Activated CD4-positive, alpha-beta T cell treated with anti-CD3 and anti-CD28 coated beads for 36 hours (primary cell): Measurements from ENCODE around the gene OR2A7. TPM values are rescaled to one million over a fixed set of nuclear protein-coding genes. Genes with fewer than 3 reads are reported as not detected.
"Not testable (repeated sequence)": the region's sequence is repeated elsewhere in the genome, so short reads cannot be mapped to it uniquely, and the experiment has no call there.

Experiments
- ATAC-seq: fragments of 200-7000 bp; cut with Tn5 transposase; one replicate; pipeline ENCODE4 v1.10.0; 2021; ENCODE audit warnings: mild to moderate bottlenecking, moderate library complexity
- CTCF ChIA-PET: fragments of 350-600 bp; sonication (Branson Sonifier 250); formaldehyde crosslinking; loops from one replicate; lab custom pipeline; 2021; ENCODE audit warnings: antibody characterized with exemption; lab: Charles Lee
- POLR2A ChIA-PET: fragments of 350-600 bp; sonication (Branson Sonifier 250); formaldehyde crosslinking; loops from one replicate; lab custom pipeline; 2021; ENCODE audit warnings: antibody characterized with exemption, inconsistent platforms; lab: Charles Lee
- DNase-seq: peaks from one replicate; pipeline ENCODE4 v3.0.0-alpha.2; 2020
- H3K27ac Mint-ChIP-seq: one replicate; pipeline ENCODE4 v1.8.0; 2021; ENCODE audit warnings: mixed read lengths
- H3K27me3 Mint-ChIP-seq: one replicate; pipeline ENCODE4 v1.8.0; 2021; ENCODE audit warnings: mixed read lengths
- H3K36me3 Mint-ChIP-seq: one replicate; pipeline ENCODE4 v1.8.0; 2021; ENCODE audit warnings: low read depth, mixed read lengths
- H3K4me1 Mint-ChIP-seq: one replicate; pipeline ENCODE4 v1.8.0; 2021; ENCODE audit warnings: mixed read lengths
- H3K4me3 Mint-ChIP-seq: one replicate; pipeline ENCODE4 v1.8.0; 2021; ENCODE audit warnings: mild to moderate bottlenecking, moderate library complexity, mixed read lengths
- H3K9me3 Mint-ChIP-seq: one replicate; pipeline ENCODE4 v1.8.0; 2021; ENCODE audit warnings: low read depth, mixed read lengths
- intact Hi-C, 2 experiments: fragments of 100-400 bp; cut with DNase I in 1 of 2; cut with micrococcal nuclease in 1 of 2; formaldehyde crosslinking; loops; one replicate each; pipeline versions ENCODE4 v1.14.2 to v1.15.1; 2022 to 2024; cut with DNase I, micrococcal nuclease
- total RNA-seq, 2 experiments: library from RNA; stranded (reverse); gene quantifications; one replicate each; pipeline ENCODE4 v1.2.3, GENCODE V29; 2021

OR2A7 gene
- total RNA-seq, 2 experiments from 2014 or later, result 2.9 to 3.8 TPM

GRCh38 chr7:144247674-144248330 is 16.8 kb downstream of the OR2A7 start:
- H3K9me3 Mint-ChIP-seq, H3K36me3 Mint-ChIP-seq, H3K4me3 Mint-ChIP-seq, H3K27me3 Mint-ChIP-seq, H3K4me1 Mint-ChIP-seq, CTCF ChIA-PET, H3K27ac Mint-ChIP-seq, intact Hi-C loops, DNase-seq, ATAC-seq, POLR2A ChIA-PET: not testable (repeated sequence)

- POLR2A ChIA-PET, result not testable (repeated sequence)
Observed at GRCh38 chr7:144246967-144247366, 17.6 kb downstream of the OR2A7 start.

GRCh38 chr7:144245372-144245771 is 19.2 kb downstream of the OR2A7 start:
- POLR2A ChIA-PET, ATAC-seq: not testable (repeated sequence)

More at GRCh38 chr7:144246967-144247366, 17.6 kb downstream of the OR2A7 start:
- intact Hi-C loops, H3K36me3 Mint-ChIP-seq, H3K27me3 Mint-ChIP-seq, H3K9me3 Mint-ChIP-seq, ATAC-seq, DNase-seq, H3K4me3 Mint-ChIP-seq, H3K4me1 Mint-ChIP-seq, CTCF ChIA-PET, H3K27ac Mint-ChIP-seq: not testable (repeated sequence)

GRCh38 chr7:144239365-144239764 is 25.2 kb downstream of the OR2A7 start, which contains the start of gene OR2A42:
Gene OR2A42, minus strand, starts transcription at chr7:144239605. Its CDS starts 6,762 bp downstream, at chr7:144232843.
- H3K27me3 Mint-ChIP-seq, ATAC-seq, H3K4me3 Mint-ChIP-seq, CTCF ChIA-PET, H3K36me3 Mint-ChIP-seq, DNase-seq, H3K9me3 Mint-ChIP-seq, H3K4me1 Mint-ChIP-seq, H3K27ac Mint-ChIP-seq, intact Hi-C loops, POLR2A ChIA-PET: not testable (repeated sequence)

More at GRCh38 chr7:144245372-144245771, 19.2 kb downstream of the OR2A7 start:
- H3K4me1 Mint-ChIP-seq, H3K36me3 Mint-ChIP-seq, CTCF ChIA-PET, H3K27me3 Mint-ChIP-seq, H3K9me3 Mint-ChIP-seq, H3K4me3 Mint-ChIP-seq, intact Hi-C loops, DNase-seq, H3K27ac Mint-ChIP-seq: not testable (repeated sequence)

GRCh38 chr7:144238530-144239082 is 26.0 kb downstream of the OR2A7 start:
- intact Hi-C loops, ATAC-seq, H3K27me3 Mint-ChIP-seq, DNase-seq, H3K4me1 Mint-ChIP-seq, H3K27ac Mint-ChIP-seq, H3K9me3 Mint-ChIP-seq, H3K4me3 Mint-ChIP-seq, H3K36me3 Mint-ChIP-seq, CTCF ChIA-PET, POLR2A ChIA-PET: not testable (repeated sequence)

GRCh38 chr7:144233039-144233438 is 31.6 kb downstream of the OR2A7 start:
- H3K9me3 Mint-ChIP-seq, result not testable (repeated sequence)

GRCh38 chr7:144231027-144231426 is 33.6 kb downstream of the OR2A7 start:
- DNase-seq, H3K9me3 Mint-ChIP-seq, CTCF ChIA-PET, H3K27me3 Mint-ChIP-seq, H3K4me1 Mint-ChIP-seq, ATAC-seq, H3K36me3 Mint-ChIP-seq, H3K27ac Mint-ChIP-seq, intact Hi-C loops, POLR2A ChIA-PET, H3K4me3 Mint-ChIP-seq: not testable (repeated sequence)

More at GRCh38 chr7:144233039-144233438, 31.6 kb downstream of the OR2A7 start:
- POLR2A ChIA-PET, CTCF ChIA-PET, H3K4me3 Mint-ChIP-seq, H3K36me3 Mint-ChIP-seq, H3K27ac Mint-ChIP-seq, DNase-seq, H3K4me1 Mint-ChIP-seq, H3K27me3 Mint-ChIP-seq, ATAC-seq, intact Hi-C loops: not testable (repeated sequence)

DNA sequence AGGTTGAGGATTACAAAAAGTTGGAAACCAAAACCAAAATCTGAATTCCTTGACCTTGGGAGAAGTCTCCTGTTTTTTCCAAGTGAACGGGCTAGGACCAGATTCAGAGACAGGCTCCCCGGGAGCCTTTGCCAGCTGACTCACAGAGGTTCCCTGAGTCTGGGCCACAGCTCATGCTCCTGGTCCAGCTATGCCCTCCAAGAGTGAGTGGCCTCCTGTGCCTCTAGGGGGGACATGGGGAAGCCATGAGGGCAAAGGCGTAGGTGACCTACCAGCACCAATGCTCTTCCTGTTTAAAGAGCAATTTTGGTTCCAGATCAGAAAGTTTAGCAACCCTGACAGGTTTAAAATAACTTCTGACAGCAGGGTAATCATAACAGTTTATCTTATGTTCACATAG is 35.8 kb downstream of the OR2A7 start:
- CTCF ChIA-PET, DNase-seq, H3K4me1 Mint-ChIP-seq, H3K9me3 Mint-ChIP-seq, H3K36me3 Mint-ChIP-seq, H3K4me3 Mint-ChIP-seq, ATAC-seq, H3K27ac Mint-ChIP-seq, H3K27me3 Mint-ChIP-seq, POLR2A ChIA-PET, intact Hi-C loops: not testable (repeated sequence)

GRCh38 chr7:144226866-144227265 is 37.7 kb downstream of the OR2A7 start:
- H3K36me3 Mint-ChIP-seq, ATAC-seq, H3K4me1 Mint-ChIP-seq, H3K27ac Mint-ChIP-seq, H3K27me3 Mint-ChIP-seq, H3K9me3 Mint-ChIP-seq, POLR2A ChIA-PET, DNase-seq, CTCF ChIA-PET, H3K4me3 Mint-ChIP-seq, intact Hi-C loops: not testable (repeated sequence)

DNA sequence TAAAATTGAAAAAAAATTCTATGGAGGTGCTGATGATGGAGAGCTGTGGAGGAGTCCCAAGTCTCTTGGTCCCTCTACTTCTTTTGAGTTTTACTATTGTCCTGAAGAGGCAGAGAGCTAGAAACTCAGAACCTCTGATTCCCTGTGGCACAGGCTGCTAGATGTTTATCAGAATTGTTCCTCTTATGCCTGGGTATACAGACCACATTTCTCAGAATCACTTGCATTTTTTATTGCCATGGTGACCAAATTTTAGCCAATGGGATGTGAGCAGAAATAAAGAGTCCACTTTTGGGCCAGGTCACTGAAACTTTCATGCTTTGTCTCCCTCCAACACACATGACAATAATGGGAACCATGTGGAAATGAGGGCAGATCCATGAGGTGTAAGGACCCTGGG is 40.9 kb downstream of the OR2A7 start:
- ATAC-seq, H3K27me3 Mint-ChIP-seq, H3K4me3 Mint-ChIP-seq, H3K9me3 Mint-ChIP-seq, CTCF ChIA-PET, intact Hi-C loops, POLR2A ChIA-PET, H3K27ac Mint-ChIP-seq, H3K4me1 Mint-ChIP-seq, DNase-seq, H3K36me3 Mint-ChIP-seq: not testable (repeated sequence)

DNA sequence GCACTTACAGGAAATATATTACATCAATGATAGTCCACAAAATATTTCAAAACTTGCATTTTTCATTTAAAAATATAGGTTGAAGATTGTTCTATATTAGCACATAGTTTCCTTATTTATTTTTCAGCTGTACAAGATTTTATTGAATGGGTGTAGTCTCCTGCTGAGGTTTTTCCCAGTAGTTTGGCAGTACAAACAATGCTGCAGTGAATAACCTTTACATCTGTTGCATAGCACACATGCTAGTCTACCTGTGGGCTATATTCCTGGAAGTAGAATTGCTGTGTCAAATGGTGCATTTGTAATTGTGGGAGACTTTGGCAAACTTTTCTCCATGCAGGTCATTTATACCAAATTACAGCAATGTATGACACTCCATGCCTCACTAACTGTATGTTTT is 44.1 kb downstream of the OR2A7 start:
- H3K9me3 Mint-ChIP-seq, POLR2A ChIA-PET, H3K4me1 Mint-ChIP-seq, DNase-seq, H3K4me3 Mint-ChIP-seq, H3K36me3 Mint-ChIP-seq, H3K27me3 Mint-ChIP-seq, H3K27ac Mint-ChIP-seq, CTCF ChIA-PET, intact Hi-C loops, ATAC-seq: not testable (repeated sequence)

DNA sequence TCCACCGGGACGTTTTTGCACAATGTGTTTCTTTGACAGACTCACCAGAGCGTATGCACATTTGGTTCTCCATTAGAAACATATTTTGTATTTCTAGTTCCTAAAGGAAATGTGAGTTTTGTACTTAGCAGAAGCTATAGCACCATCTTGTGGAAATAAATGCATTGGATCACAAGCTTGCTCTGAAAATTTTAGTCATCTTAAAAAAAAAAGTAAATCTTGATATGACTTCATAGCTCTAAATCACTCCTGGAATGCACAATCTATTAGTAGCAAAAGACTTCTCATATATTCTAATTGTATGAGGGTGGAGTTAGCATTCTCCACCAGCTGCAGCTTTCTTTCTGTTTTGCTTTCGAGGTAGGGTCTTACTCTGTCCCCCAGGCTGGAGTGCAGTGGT is 45.4 kb downstream of the OR2A7 start:
- H3K27ac Mint-ChIP-seq, H3K4me3 Mint-ChIP-seq, CTCF ChIA-PET, intact Hi-C loops, POLR2A ChIA-PET, H3K4me1 Mint-ChIP-seq, H3K27me3 Mint-ChIP-seq, H3K36me3 Mint-ChIP-seq, DNase-seq, H3K9me3 Mint-ChIP-seq: not testable (repeated sequence)
- ATAC-seq, result peak; percentile 85
